BJ (cell line): ENCODE results near the gene CD300H. TPM values are rescaled to one million over a fixed set of nuclear protein-coding genes. Genes with fewer than 3 reads are reported as not detected.

Experiments used
- CTCF ChIA-PET: fragments of 350-600 bp; formaldehyde crosslinking; extraction: SDS; loops from one replicate; lab custom pipeline; 2021; ENCODE audit warnings: antibody characterized with exemption, inconsistent platforms; lab: Yijun Ruan, JAX
- POLR2A ChIA-PET: fragments of 300-600 bp; sonication (Branson Sonifier 250); formaldehyde crosslinking; extraction: SDS; loops from one replicate; lab custom pipeline; 2021; ENCODE audit warnings: antibody characterized with exemption; lab: Charles Lee
- DNase-seq: peaks from one replicate; pipeline ENCODE4 v3.0.0-alpha.2; 2011; ENCODE audit warnings: low read depth
- H3K27me3 ChIP-seq: 2 replicates; pipeline ENCODE4 v1.6.0; 2011; ENCODE audit warnings: low read length; ENCODE audit not compliant: control insufficient read depth, insufficient read depth
- H3K36me3 ChIP-seq: 2 replicates; pipeline ENCODE4 v1.5.1; 2011; ENCODE audit warnings: low read length; ENCODE audit not compliant: control insufficient read depth, insufficient read depth
- H3K4me3 ChIP-seq: 2 replicates; pipeline ENCODE4 v1.5.1; 2011; ENCODE audit warnings: low read depth, mild to moderate bottlenecking, control low read depth, low read length
- CTCF ChIP-seq: IDR thresholded peaks from 2 replicates; pipeline ENCODE4 v1.5.1; 2011; ENCODE audit warnings: low read depth, mild to moderate bottlenecking, control low read depth, inconsistent platforms, low read length, moderate library complexity; ENCODE audit not compliant: insufficient read depth
- polyA plus RNA-seq: library from polyadenylated mRNA; depleted of rRNA; stranded (reverse); fragments of >200 nt; gene quantifications from 2 replicates; pipeline ENCODE4 v1.2.3, GENCODE V29; 2011

CD300H gene
- polyA plus RNA-seq, 1 experiment, result not detected

DNA sequence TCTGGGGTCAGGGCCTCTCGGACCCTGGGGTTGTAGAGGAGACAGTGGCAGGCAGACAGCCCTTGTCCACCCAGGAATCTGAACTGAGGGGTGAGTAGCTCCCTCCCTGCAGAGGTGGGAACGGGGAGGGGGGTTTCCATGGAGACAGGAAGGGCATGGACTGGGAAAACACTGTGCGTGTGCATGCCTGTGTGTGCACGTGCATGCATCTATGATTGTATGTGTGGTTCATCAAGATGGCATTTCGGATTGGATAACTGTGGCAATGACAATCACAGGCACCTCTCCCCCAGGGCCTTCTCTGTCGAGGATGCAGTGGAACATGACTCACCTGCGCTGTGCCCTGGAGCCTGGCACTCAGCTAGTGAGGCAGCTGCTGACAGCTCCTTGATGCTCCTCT lies 15.3 kb downstream of the CD300H start:
- no peaks in the 10 kb centered on the region for H3K36me3 ChIP-seq
- H3K4me3 ChIP-seq, result no peak overlapping the region
- TF ChIP-seq CTCF, result no peak
- H3K27me3 ChIP-seq, result no peaks in the 10 kb centered on the region
- ChIA-PET POLR2A (no interaction called here), CTCF (interaction anchor here (0.6 kb wide), 1 partner anchor 25 kb away, joined by 3 read pairs; no protein-coding TSS in a partner anchor)
- DNase-seq, result no peak

GRCh38 chr17:74550602-74551001 lies 16.7 kb downstream of the CD300H start:
- Histone ChIP-seq H3K4me3 (no peak overlapping the region), H3K27me3 (no peaks in the 10 kb centered on the region), H3K36me3 (no peaks in the 10 kb centered on the region)
- no peak for TF ChIP-seq CTCF
- ChIA-PET POLR2A (no interaction called here), CTCF (no interaction called here)
- DNase-seq, result no peak

DNA sequence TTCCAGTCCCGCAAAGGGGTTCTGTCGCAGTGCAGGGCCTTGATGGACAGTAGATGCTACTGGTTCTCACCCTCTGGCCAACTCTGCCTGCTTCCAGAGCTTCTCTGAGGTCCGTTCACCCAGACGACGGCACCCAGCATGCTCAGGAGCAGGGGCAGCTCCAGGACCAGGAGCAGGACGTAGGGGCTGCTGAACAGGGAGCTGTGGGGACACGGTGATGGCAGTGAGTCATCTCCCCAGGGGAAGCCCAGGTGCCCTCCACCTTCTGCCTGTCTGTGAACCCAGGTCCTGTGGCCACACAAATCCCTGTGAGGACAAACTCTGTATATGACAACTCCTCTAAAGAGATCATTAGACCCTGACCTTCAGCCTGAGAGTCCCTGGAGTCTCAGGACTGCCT lies 18.0 kb downstream of the CD300H start:
- Histone ChIP-seq H3K4me3 (no peak overlapping the region), H3K27me3 (no peaks in the 10 kb centered on the region), H3K36me3 (no peaks in the 10 kb centered on the region)
- DNase-seq, result no peak
- TF ChIP-seq CTCF, result no peak
- ChIA-PET POLR2A (no interaction called here), CTCF (no interaction called here)

DNA sequence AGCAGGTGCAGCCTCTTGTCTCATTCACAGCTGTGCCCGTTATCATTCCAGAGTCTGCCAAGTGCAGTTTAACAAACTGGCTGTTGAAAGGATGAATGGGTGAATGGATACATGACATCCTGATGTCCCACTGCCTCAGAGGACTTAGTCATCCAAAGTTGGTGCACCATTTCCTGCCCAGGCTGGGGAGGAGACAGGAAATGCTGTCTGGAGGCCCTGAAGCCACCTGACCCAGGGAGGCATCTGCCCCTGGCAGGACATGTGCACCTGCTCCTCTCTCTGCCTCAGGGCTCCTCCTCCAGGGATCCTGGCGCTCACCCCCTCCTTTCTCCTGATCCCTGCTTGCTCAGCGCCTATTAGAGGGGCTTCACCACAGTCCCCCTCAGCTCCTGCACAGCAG lies 19.6 kb downstream of the CD300H start:
- POLR2A ChIA-PET, result no interaction called here
- no peak for TF ChIP-seq CTCF
- H3K4me3 ChIP-seq, result no peak overlapping the region
- no peak for DNase-seq
- no peaks in the 10 kb centered on the region for H3K36me3 ChIP-seq
- CTCF ChIA-PET, result no interaction called here
- H3K27me3 ChIP-seq, result no peaks in the 10 kb centered on the region

- DNase-seq, result no peak
- no peak for TF ChIP-seq CTCF
- Histone ChIP-seq H3K36me3 (no peaks in the 10 kb centered on the region), H3K27me3 (no peaks in the 10 kb centered on the region), H3K4me3 (no peak overlapping the region)
- POLR2A ChIA-PET, result no interaction called here
- CTCF ChIA-PET, result no interaction called here
Measured at GRCh38 chr17:74547264-74547663, 20.0 kb downstream of the CD300H start.
